ENCODE data around the gene ITPR1. TPM values are rescaled to one million over a fixed set of nuclear protein-coding genes. Genes with fewer than 3 reads are reported as not detected.

The ITPR1 gene
- total RNA-seq, 2 experiments from 2014 or later, result 84.4 to 104 TPM

DNA sequence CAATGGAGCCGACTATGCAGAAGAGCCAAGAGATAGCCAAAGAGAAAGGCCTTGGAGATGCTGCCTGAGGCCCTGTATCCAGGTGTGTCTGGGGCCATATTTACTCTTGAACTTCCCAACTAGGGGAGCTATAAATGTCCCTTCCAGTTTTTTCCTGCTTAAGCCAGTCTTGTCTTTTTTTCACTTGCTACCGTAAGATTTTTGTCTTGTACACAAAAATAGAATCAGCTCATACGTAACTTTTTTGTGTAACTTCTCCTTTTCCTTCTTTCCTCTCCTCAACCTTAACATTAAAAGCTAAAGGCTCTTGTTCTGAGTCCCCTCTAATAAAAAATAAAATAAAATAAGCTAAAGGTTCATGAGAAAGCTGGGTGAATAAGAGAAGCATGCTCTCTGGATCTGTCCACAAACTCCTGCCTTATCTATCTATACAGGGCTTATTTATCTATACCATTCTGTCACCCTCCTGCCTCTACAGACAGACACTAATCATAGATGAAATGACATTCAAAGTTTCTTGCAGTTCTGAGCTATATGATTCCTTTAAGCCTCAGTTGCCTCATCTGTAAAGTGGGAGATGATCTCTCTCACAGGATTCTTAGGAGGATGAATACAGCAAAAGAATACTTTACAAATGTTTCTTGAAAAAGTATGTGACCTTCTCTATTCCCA lies 30.6 kb upstream of the ITPR1 start:
- TF ChIP-seq, protein P1, sequence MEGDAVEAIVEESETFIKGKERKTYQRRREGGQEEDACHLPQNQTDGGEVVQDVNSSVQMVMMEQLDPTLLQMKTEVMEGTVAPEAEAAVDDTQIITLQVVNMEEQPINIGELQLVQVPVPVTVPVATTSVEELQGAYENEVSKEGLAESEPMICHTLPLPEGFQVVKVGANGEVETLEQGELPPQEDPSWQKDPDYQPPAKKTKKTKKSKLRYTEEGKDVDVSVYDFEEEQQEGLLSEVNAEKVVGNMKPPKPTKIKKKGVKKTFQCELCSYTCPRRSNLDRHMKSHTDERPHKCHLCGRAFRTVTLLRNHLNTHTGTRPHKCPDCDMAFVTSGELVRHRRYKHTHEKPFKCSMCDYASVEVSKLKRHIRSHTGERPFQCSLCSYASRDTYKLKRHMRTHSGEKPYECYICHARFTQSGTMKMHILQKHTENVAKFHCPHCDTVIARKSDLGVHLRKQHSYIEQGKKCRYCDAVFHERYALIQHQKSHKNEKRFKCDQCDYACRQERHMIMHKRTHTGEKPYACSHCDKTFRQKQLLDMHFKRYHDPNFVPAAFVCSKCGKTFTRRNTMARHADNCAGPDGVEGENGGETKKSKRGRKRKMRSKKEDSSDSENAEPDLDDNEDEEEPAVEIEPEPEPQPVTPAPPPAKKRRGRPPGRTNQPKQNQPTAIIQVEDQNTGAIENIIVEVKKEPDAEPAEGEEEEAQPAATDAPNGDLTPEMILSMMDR (conservative IDR thresholded peaks at IDR 0.05; ENCODE audit: low read length), result no peak
- TF ChIP-seq EZH2phosphoT487 (IDR thresholded peaks at IDR 0.05; ENCODE audit: borderline replicate concordance, low read depth, low read length), result no peak
- no TSS peak for BruUV-seq (replicated peaks)
- no peaks in the 10 kb centered on the region for H3K9me2 ChIP-seq (ENCODE audit: insufficient read depth, low read length)
- CTCF ChIA-PET (ENCODE audit: unreplicated experiment), result no interaction called here
- DNase-seq (ENCODE audit: low spot score), result no peak
- H3K9me3 ChIP-seq (ENCODE audit: low read length), result no peaks in the 10 kb centered on the region
- POLR2A ChIA-PET, result interaction anchor here (0.6 to 1.3 kb wide), 4 partner anchors 9 to 381 kb away, joined by 3 to 5 read pairs (median 4); partner anchors contain the start of gene ITPR1
- H3K4me3 ChIP-seq (ENCODE audit: low read depth, low read length, poor library complexity, severe bottlenecking), result no peak overlapping the region
- H3K79me2 ChIP-seq (ENCODE audit: insufficient read depth, low read depth, low read length), result peaks cover 5% of the 10 kb centered on the region; the same call in 1 of the 2 replicates
- no peak overlapping the region for H3K27ac ChIP-seq (ENCODE audit: low read depth, low read length, poor library complexity, severe bottlenecking)
- H3K36me3 ChIP-seq (ENCODE audit: insufficient read depth, low read length), result no peaks in the 10 kb centered on the region
- intact Hi-C loops (cut with micrococcal nuclease; ENCODE audit: unreplicated experiment), result no loop called here
- no peaks in the 10 kb centered on the region for H4K20me1 ChIP-seq (ENCODE audit: insufficient read depth, low read length)
- H3K4me1 ChIP-seq (ENCODE audit: insufficient read depth, low read length, poor library complexity, severe bottlenecking), result peaks cover 9% of the 10 kb centered on the region
- no peak overlapping the region for H3K4me2 ChIP-seq (ENCODE audit: low read length)
- no peak overlapping the region for H2AFZ ChIP-seq (ENCODE audit: low read length)

DNA sequence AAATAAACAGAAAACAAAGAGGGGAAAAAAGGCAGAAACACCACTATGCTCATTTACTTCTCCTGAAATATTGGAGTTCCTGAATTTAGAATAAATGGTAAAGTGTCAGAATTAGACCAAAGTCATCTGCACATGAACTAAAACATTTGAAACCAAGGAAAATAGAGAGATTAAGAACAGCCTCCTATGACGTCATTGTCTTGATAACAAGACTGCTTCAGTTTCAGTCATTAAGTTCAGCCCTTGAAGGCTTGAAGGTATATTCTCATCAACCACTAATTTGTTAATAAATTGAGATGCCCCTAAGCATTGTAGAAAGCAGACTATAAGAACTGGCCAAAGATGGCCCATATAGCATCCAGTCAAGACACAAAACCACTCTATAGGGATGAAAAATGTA lies 28.6 kb upstream of the ITPR1 start:
- peaks cover 5% of the 10 kb centered on the region; the same call in 1 of the 2 replicates for H3K79me2 ChIP-seq (ENCODE audit: insufficient read depth, low read depth, low read length)
- no peaks in the 10 kb centered on the region for H4K20me1 ChIP-seq (ENCODE audit: insufficient read depth, low read length)
- peaks cover 11% of the 10 kb centered on the region for H3K4me1 ChIP-seq (ENCODE audit: insufficient read depth, low read length, poor library complexity, severe bottlenecking)
- H2AFZ ChIP-seq (ENCODE audit: low read length), result no peak overlapping the region
- no peaks in the 10 kb centered on the region for H3K9me2 ChIP-seq (ENCODE audit: insufficient read depth, low read length)
- no peaks in the 10 kb centered on the region for H3K36me3 ChIP-seq (ENCODE audit: insufficient read depth, low read length)
- no peak for DNase-seq (ENCODE audit: low spot score)
- no peak overlapping the region for H3K27ac ChIP-seq (ENCODE audit: low read depth, low read length, poor library complexity, severe bottlenecking)
- TF ChIP-seq, protein P1 (conservative IDR thresholded peaks at IDR 0.05; ENCODE audit: low read length), result no peak
- TF ChIP-seq EZH2phosphoT487 (IDR thresholded peaks at IDR 0.05; ENCODE audit: borderline replicate concordance, low read depth, low read length), result no peak
- no peak overlapping the region for H3K4me3 ChIP-seq (ENCODE audit: low read depth, low read length, poor library complexity, severe bottlenecking)
- ChIA-PET CTCF (ENCODE audit: unreplicated experiment) (no interaction called here), POLR2A (no interaction called here)
- H3K9me3 ChIP-seq (ENCODE audit: low read length), result no peaks in the 10 kb centered on the region
- no peak overlapping the region for H3K4me2 ChIP-seq (ENCODE audit: low read length)
- BruUV-seq (replicated peaks), result no TSS peak
- intact Hi-C loops (cut with micrococcal nuclease; ENCODE audit: unreplicated experiment), result no loop called here
